Measurements from ENCODE around the gene GADD45B.
"Not testable (repeated sequence)": the region's sequence is repeated elsewhere in the genome, so short reads cannot be mapped to it uniquely, and the experiment has no call there.

Gene GADD45B

GRCh38 chr19:2514981-2515518 is 39.1 kb downstream of the GADD45B start:
- DNase-seq (ENCODE audit: low read depth in 2 of 2), result no peak

DNA sequence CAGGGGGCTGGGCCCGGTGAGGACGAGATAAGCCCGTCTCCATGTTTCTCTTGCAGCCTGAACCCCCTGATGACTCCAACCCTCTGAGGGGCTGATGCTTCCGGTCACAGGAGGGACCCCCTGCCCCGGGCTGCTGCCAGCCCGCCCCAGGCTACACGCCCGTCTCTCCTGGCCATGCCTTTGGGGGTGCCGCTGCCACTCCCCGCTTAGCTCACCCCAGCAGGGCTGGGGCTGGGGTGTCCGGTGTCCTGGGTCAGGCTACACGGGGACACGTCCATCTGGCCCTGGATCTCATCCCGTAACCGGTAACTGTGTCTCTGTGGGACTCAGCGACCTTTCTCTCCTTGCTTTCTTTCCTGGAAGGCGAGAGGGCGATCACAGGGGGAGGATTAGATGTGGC is 40.8 kb downstream of the GADD45B start:
- DNase-seq (ENCODE audit: low read depth in 2 of 2), result no peak

DNA sequence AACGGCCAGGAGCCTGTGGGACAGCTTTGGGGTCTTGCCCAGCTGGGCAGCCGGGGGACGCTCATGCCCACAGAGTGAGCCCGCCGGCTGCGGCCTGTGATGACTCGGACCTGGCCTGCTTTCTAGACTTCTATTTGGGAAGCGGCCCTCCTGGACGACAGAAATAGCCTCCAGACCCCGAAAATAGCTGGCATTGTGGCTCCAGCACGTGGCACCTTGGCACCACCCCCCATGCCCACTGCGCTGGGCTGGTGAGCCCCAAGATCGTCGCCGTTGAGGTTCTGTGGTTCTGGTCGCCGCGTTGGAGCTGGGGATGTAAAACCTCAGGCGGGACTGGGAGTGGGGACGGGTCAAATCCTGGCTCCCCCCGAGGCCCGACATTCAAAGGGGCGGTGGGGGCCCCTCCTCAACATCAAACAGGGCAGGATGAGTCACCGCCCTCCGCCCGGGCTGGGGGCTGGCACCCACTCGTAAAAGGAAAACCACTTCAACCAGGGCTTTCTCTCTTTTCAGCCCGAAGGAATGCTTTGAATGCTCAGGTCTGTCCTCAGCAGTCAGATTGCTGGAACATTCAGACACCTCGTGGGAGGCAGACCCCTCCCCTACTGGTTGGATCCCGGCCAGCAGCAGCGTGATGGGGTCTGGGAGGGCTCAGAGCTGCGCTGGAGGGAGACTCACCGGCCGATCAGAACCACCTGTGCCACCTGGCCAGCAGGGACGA is 42.1 kb downstream of the GADD45B start:
- no peak for DNase-seq (ENCODE audit: low read depth in 2 of 2)

- not testable (repeated sequence) for DNase-seq (ENCODE audit: low read depth in 2 of 2)
These were observed 42.9 kb downstream of the GADD45B start for GRCh38 chr19:2518856-2519255.

GRCh38 chr19:2519482-2519881 is 43.6 kb downstream of the GADD45B start:
- no peak for DNase-seq (ENCODE audit: low read depth in 2 of 2)

GRCh38 chr19:2523630-2524311 is 47.8 kb downstream of the GADD45B start:
- no peak for DNase-seq (ENCODE audit: low read depth in 2 of 2)

DNA sequence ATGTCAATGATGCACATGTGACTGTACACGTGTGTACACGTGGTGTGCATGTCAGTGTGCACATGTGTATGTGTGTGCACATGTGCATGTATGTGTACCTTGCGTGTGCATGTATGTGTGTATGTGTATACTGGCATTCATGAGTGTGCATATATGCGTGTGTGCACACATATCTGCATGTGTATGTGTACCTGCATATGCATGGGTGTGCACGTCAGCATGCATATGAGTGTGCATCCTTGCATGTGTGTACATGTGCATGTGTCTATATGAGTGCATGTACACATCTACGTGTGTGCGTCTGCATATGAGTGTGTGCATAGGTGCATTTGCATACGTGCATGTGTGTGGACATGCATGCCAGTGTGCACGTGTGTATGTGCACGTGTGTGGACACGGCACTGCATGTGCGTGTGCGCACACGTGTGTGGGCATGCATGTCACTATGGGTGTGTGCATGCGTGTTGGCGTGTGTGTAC is 48.5 kb downstream of the GADD45B start:
- DNase-seq (ENCODE audit: low read depth in 2 of 2), result no peak

- DNase-seq (ENCODE audit: low read depth in 2 of 2), result no peak
These were observed 49.2 kb downstream of the GADD45B start for GRCh38 chr19:2524840-2525723.

- no peak for DNase-seq (ENCODE audit: low read depth in 2 of 2)
These were observed 51.2 kb downstream of the GADD45B start for GRCh38 chr19:2527171-2527570.

GRCh38 chr19:2527686-2528085 is 51.8 kb downstream of the GADD45B start:
- no peak for DNase-seq (ENCODE audit: low read depth in 2 of 2)

Data from stimulated activated CD8-positive, alpha-beta memory T cell treated with anti-CD3 and anti-CD28 coated beads, Interleukin-15, amount 100 ng/mL, for 4 hours (primary cell).